Measurements from ENCODE around the gene CASP8. TPM values are rescaled to one million over a fixed set of nuclear protein-coding genes. Genes with fewer than 3 reads are reported as not detected.

Gene CASP8
- total RNA-seq, 1 experiment from 2014 or later, result 67.1 TPM

DNA sequence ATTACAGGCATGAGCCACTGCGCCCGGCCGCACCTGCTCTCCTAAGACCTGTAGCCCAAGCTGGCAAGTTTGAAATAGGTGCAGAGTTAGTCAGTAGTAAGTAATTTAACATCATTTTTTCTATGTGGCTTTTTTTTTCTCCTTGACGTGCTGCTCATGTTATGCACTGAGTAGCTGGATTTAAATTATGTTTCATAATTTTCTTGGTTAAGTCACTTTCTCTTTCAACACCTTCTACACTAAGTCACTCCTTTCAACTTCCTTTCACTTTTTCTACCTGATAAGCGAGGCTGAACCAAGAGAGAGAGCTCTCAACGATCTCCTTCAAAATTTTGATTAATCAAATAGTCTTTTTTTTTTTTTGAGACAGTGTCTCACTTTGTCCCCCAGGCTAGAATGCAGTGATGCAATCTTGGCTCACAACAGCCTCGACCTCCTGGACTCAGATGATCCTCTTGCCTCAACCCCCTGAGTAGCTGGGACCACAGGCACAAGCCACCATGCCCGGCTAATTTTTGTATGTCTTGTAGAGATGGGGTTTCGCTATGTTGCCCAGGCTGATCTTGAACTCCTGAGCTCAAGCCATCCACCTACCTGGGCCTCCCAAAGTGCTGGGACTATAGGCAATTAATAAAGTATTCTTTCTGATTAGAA lies 13.1 kb downstream of the CASP8 start:
- Mint-ChIP-seq H3K9me3 (ENCODE audit: low read depth, unreplicated experiment) (no peaks in the 10 kb centered on the region), H3K27ac (ENCODE audit: unreplicated experiment) (no peak overlapping the region), H3K4me3 (ENCODE audit: low read depth, unreplicated experiment) (no peak overlapping the region), H3K4me1 (ENCODE audit: low read depth, unreplicated experiment) (no peaks in the 10 kb centered on the region), H3K36me3 (ENCODE audit: insufficient read depth, unreplicated experiment) (peaks cover 54% of the 10 kb centered on the region), H3K27me3 (ENCODE audit: unreplicated experiment) (no peaks in the 10 kb centered on the region)
- TF ChIP-seq, protein P1, sequence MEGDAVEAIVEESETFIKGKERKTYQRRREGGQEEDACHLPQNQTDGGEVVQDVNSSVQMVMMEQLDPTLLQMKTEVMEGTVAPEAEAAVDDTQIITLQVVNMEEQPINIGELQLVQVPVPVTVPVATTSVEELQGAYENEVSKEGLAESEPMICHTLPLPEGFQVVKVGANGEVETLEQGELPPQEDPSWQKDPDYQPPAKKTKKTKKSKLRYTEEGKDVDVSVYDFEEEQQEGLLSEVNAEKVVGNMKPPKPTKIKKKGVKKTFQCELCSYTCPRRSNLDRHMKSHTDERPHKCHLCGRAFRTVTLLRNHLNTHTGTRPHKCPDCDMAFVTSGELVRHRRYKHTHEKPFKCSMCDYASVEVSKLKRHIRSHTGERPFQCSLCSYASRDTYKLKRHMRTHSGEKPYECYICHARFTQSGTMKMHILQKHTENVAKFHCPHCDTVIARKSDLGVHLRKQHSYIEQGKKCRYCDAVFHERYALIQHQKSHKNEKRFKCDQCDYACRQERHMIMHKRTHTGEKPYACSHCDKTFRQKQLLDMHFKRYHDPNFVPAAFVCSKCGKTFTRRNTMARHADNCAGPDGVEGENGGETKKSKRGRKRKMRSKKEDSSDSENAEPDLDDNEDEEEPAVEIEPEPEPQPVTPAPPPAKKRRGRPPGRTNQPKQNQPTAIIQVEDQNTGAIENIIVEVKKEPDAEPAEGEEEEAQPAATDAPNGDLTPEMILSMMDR (IDR thresholded peaks at IDR 0.05; ENCODE audit: unreplicated experiment), result no peak
- BruUV-seq (replicated peaks), result no TSS peak
- no peak for DNase-seq
- CTCF ChIA-PET, result interaction anchor here (0.7 kb wide), 2 partner anchors 35 to 131 kb away, joined by 3 to 4 read pairs; no protein-coding TSS in a partner anchor
- intact Hi-C loops (cut with micrococcal nuclease; ENCODE audit: unreplicated experiment), result no loop called here

DNA sequence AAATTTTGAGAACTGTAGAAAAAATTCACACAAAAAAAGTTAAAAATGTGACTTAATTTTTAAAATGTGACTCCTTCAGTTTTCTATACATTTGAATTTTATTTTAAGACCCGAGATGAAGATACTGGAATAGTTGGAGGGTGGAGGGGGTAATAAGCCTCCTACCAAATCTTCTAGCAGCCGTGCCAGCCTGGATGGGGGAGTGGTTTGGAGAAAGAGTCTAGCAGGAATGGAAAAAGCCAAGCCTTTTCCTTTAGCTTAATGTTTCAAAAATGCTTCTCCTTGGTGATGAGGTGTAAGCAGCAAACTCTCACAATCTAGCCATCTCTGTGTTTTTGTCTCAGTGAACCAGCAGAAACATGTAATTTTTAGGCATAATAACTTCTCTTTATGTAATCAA lies 14.7 kb downstream of the CASP8 start:
- no peak for DNase-seq
- Mint-ChIP-seq H3K4me1 (ENCODE audit: low read depth, unreplicated experiment) (no peaks in the 10 kb centered on the region), H3K36me3 (ENCODE audit: insufficient read depth, unreplicated experiment) (peaks cover 69% of the 10 kb centered on the region), H3K27ac (ENCODE audit: unreplicated experiment) (no peak overlapping the region), H3K4me3 (ENCODE audit: low read depth, unreplicated experiment) (no peak overlapping the region), H3K27me3 (ENCODE audit: unreplicated experiment) (no peaks in the 10 kb centered on the region), H3K9me3 (ENCODE audit: low read depth, unreplicated experiment) (no peaks in the 10 kb centered on the region)
- no TSS peak for BruUV-seq (replicated peaks)
- intact Hi-C loops (cut with micrococcal nuclease; ENCODE audit: unreplicated experiment), result no loop called here
- TF ChIP-seq, protein P1 (IDR thresholded peaks at IDR 0.05; ENCODE audit: unreplicated experiment), result no peak
- CTCF ChIA-PET, result no interaction called here

DNA sequence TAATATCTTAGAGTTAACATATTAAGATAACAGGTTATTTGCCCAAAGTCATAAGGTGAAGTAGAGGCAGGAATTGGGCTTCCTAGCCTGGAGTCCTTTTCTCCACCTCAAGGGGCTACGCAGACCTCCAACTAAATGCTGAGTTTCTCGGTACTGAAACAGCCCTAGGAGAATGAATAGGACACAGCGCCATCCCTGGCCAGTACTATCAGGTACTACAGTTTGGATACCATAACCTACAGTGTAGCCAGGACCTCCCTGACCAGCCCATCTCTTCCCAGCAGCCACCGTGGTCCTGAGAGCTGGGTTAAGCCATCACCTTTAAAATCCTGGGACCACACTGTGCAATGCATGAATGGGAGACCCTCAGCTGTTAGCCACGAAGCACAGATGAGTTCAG lies 15.7 kb downstream of the CASP8 start:
- H3K4me3 Mint-ChIP-seq (ENCODE audit: low read depth, unreplicated experiment), result no peak overlapping the region
- TF ChIP-seq, protein P1 (IDR thresholded peaks at IDR 0.05; ENCODE audit: unreplicated experiment), result no peak
- CTCF ChIA-PET, result no interaction called here
- H3K9me3 Mint-ChIP-seq (ENCODE audit: low read depth, unreplicated experiment), result no peaks in the 10 kb centered on the region
- intact Hi-C loops (cut with micrococcal nuclease; ENCODE audit: unreplicated experiment), result no loop called here
- H3K27ac Mint-ChIP-seq (ENCODE audit: unreplicated experiment), result no peak overlapping the region
- no peaks in the 10 kb centered on the region for H3K27me3 Mint-ChIP-seq (ENCODE audit: unreplicated experiment)
- no peak for DNase-seq
- BruUV-seq (replicated peaks), result no TSS peak
- no peaks in the 10 kb centered on the region for H3K4me1 Mint-ChIP-seq (ENCODE audit: low read depth, unreplicated experiment)
- H3K36me3 Mint-ChIP-seq (ENCODE audit: insufficient read depth, unreplicated experiment), result peaks cover 70% of the 10 kb centered on the region

- H3K4me3 Mint-ChIP-seq (ENCODE audit: low read depth, unreplicated experiment), result no peak overlapping the region
- TF ChIP-seq, protein P1 (IDR thresholded peaks at IDR 0.05; ENCODE audit: unreplicated experiment), result no peak
- H3K4me1 Mint-ChIP-seq (ENCODE audit: low read depth, unreplicated experiment), result no peaks in the 10 kb centered on the region
- no peaks in the 10 kb centered on the region for H3K9me3 Mint-ChIP-seq (ENCODE audit: low read depth, unreplicated experiment)
- peaks cover 66% of the 10 kb centered on the region for H3K36me3 Mint-ChIP-seq (ENCODE audit: insufficient read depth, unreplicated experiment)
- H3K27ac Mint-ChIP-seq (ENCODE audit: unreplicated experiment), result no peak overlapping the region
- intact Hi-C loops (cut with micrococcal nuclease; ENCODE audit: unreplicated experiment), result no loop called here
- BruUV-seq (replicated peaks), result no TSS peak
- no peak for DNase-seq
- H3K27me3 Mint-ChIP-seq (ENCODE audit: unreplicated experiment), result no peaks in the 10 kb centered on the region
- CTCF ChIA-PET, result no interaction called here
Measured at GRCh38 chr2:201276511-201276910, 16.2 kb downstream of the CASP8 start.

All from Calu3 (cell line).